ENCODE data around the gene LCN10. TPM values are rescaled to one million over a fixed set of nuclear protein-coding genes. Genes with fewer than 3 reads are reported as not detected.
"Not testable (repeated sequence)": the region's sequence is repeated elsewhere in the genome, so short reads cannot be mapped to it uniquely, and the experiment has no call there.

The LCN10 gene
- total RNA-seq, 2 donors from 2014 or later: 0.89 to 1.6 TPM

GRCh38 chr9:136707011-136707410, 35.7 kb downstream of the LCN10 start:
- DNase-seq (ENCODE audit: low spot score in 2 of 2) (no peak), ATAC-seq (no peak)
- Mint-ChIP-seq H3K27ac (no peak overlapping the region), H3K9me3 (no peaks in the 10 kb centered on the region), H3K36me3 (no peaks in the 10 kb centered on the region)

DNA sequence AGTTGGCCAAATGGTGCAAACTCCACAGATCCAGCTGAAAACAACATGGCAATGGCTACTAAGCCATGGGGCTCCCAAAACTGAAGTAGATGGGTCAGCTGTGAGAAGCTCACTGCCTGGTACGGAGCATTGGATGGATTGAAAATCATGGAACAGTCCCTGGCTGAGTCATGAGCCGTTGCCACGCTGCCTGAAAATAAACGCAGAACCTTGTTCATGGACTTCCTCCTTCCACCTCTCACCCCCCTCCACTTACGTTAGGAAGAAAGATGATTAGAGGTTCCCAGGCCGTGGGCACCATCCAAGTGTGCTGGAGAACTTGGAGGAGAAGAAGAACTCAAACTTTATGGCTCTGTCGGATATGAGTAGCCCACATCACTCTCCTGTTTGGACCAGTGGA, 37.2 kb downstream of the LCN10 start:
- no peaks in the 10 kb centered on the region for H3K36me3 Mint-ChIP-seq
- no peak for ATAC-seq
- H3K27ac Mint-ChIP-seq: no peak overlapping the region
- H3K9me3 Mint-ChIP-seq: no peaks in the 10 kb centered on the region
- no peak for DNase-seq (ENCODE audit: low spot score in 2 of 2)

DNA sequence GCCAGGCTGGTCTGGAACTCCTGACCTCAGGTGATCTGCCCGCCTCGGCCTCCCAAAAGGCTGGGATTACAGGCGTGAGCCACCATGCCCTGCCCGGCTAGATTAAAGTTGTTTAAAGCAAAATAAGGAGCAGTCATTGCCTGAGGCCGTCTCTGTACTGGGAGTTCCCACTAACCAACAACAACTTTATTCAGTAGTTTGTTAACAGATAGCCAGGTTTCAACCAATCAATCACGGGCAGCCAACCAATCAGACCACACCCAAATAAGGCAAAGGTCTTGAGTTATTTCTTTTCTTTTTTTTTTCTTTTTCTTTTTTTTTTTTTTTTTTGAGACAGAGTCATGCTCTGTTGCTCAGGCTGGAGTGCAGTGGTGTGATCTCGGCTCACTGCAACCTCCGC, 38.0 kb downstream of the LCN10 start:
- not testable (repeated sequence) for DNase-seq (ENCODE audit: low spot score in 2 of 2); H3K9me3 Mint-ChIP-seq; ATAC-seq; H3K36me3 Mint-ChIP-seq; H3K27ac Mint-ChIP-seq

GRCh38 chr9:136703276-136703860, 39.4 kb downstream of the LCN10 start:
- Mint-ChIP-seq H3K36me3 (no peaks in the 10 kb centered on the region), H3K9me3 (no peaks in the 10 kb centered on the region), H3K27ac (no peak overlapping the region)
- no peak for DNase-seq (ENCODE audit: low spot score in 2 of 2)
- ATAC-seq: no peak

DNA sequence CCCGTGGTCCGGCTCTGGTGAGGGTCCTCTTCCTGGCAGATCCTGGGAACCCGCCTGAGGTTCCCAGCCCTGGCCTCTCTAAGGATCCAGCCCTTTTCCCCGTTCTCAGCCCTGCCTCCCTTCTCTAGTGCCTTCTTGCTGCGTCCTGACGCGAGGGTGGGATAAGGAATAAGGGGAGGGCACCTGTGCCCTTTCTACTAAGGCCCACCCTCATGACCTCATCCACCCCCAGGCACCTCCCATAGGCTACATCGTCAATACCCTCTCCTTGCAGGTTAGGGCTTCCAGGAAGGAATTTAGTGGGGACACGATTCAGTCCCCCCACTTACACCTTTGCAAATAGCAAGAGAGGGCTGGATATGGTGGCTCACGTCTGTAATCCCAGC, 41.1 kb downstream of the LCN10 start:
- no peaks in the 10 kb centered on the region for H3K9me3 Mint-ChIP-seq
- no peaks in the 10 kb centered on the region for H3K36me3 Mint-ChIP-seq
- H3K27ac Mint-ChIP-seq: peak overlapping the region in 1 of 2 donors; percentile 87
- ATAC-seq (no peak), DNase-seq (ENCODE audit: low spot score in 2 of 2) (no peak)

- ATAC-seq: peak; percentile 95 to 96
- no peaks in the 10 kb centered on the region for H3K9me3 Mint-ChIP-seq
- H3K36me3 Mint-ChIP-seq: no peaks in the 10 kb centered on the region
- H3K27ac Mint-ChIP-seq: peak overlapping the region; percentile 84 to 87
- DNase-seq (ENCODE audit: low spot score in 2 of 2): peak; percentile 71 to 75
These were observed 41.6 kb downstream of the LCN10 start for GRCh38 chr9:136700959-136701667.

DNA sequence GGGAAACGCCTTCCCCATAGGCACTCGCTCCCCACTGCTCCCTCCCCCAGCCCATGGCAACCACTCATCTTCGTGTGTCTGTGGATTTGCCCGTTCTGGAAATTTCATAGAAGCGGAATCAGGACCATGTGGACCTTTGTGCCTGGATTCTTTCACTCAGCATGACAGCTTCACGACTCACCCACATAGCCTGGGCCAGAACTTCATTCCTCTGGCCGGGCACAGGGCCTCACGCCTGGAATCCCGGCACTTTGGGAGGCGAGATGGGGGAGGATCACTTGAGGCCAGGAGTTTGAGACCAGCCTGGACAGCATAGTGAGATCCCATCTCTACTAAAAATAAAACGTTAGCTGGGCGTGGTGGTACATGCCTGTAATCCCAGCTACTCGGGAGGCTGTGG, 42.4 kb downstream of the LCN10 start:
- no peak for ATAC-seq
- Mint-ChIP-seq H3K27ac (no peak overlapping the region), H3K9me3 (no peaks in the 10 kb centered on the region), H3K36me3 (no peaks in the 10 kb centered on the region)
- DNase-seq (ENCODE audit: low spot score in 2 of 2): no peak

- DNase-seq (ENCODE audit: low spot score in 2 of 2): no peak
- Mint-ChIP-seq H3K36me3 (no peaks in the 10 kb centered on the region), H3K27ac (no peak overlapping the region), H3K9me3 (no peaks in the 10 kb centered on the region)
- ATAC-seq: no peak
These were observed 44.0 kb downstream of the LCN10 start for GRCh38 chr9:136698635-136699246.

- ATAC-seq: no peak
- no peak overlapping the region for H3K27ac Mint-ChIP-seq
- H3K36me3 Mint-ChIP-seq: no peaks in the 10 kb centered on the region
- DNase-seq (ENCODE audit: low spot score in 2 of 2): no peak
- H3K9me3 Mint-ChIP-seq: no peaks in the 10 kb centered on the region
These were observed 44.8 kb downstream of the LCN10 start for GRCh38 chr9:136697821-136698526.

GRCh38 chr9:136697146-136697820, 45.5 kb downstream of the LCN10 start:
- no peaks in the 10 kb centered on the region for H3K9me3 Mint-ChIP-seq
- ATAC-seq (no peak), DNase-seq (ENCODE audit: low spot score in 2 of 2) (no peak)
- H3K36me3 Mint-ChIP-seq: no peaks in the 10 kb centered on the region
- no peak overlapping the region for H3K27ac Mint-ChIP-seq

GRCh38 chr9:136696502-136696901, 46.2 kb downstream of the LCN10 start:
- Mint-ChIP-seq H3K9me3 (no peaks in the 10 kb centered on the region), H3K36me3 (no peaks in the 10 kb centered on the region), H3K27ac (no peak overlapping the region)
- ATAC-seq (no peak), DNase-seq (ENCODE audit: low spot score in 2 of 2) (no peak)

DNA sequence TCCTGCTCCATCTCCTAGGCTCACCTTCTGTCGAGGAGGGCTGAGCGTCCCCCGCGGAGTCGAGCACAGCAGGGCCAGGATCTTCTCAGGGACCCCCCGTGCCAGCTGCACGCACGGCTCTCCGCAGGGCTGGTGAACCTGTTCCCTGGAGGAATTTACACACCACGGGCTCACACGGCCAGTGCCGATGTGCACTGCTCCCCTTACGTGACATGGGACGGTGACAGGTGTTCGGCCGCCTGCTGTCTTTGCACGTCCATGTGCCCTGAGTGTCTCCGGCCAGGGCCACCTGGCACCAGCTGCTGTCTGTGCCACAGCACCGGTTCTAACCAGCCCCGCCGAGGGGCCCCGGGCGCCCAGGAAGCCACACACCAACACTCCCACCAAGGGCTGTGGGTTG, 46.8 kb downstream of the LCN10 start:
- H3K36me3 Mint-ChIP-seq: no peaks in the 10 kb centered on the region

GRCh38 chr9:136695435-136695895, 47.3 kb downstream of the LCN10 start:
- no peak for DNase-seq (ENCODE audit: low spot score in 2 of 2)
- Mint-ChIP-seq H3K36me3 (no peaks in the 10 kb centered on the region), H3K27ac (no peak overlapping the region), H3K9me3 (no peaks in the 10 kb centered on the region)
- no peak for ATAC-seq

More for the DNA sequence above, 46.8 kb downstream of the LCN10 start:
- DNase-seq (ENCODE audit: low spot score in 2 of 2) (no peak), ATAC-seq (no peak)
- H3K9me3 Mint-ChIP-seq: no peaks in the 10 kb centered on the region
- H3K27ac Mint-ChIP-seq: no peak overlapping the region

GRCh38 chr9:136694872-136695247, 47.9 kb downstream of the LCN10 start:
- DNase-seq (ENCODE audit: low spot score in 2 of 2) (no peak), ATAC-seq (no peak)
- Mint-ChIP-seq H3K27ac (no peak overlapping the region), H3K9me3 (no peaks in the 10 kb centered on the region), H3K36me3 (no peaks in the 10 kb centered on the region)

- DNase-seq (ENCODE audit: low spot score in 2 of 2) (peak in 1 of 2 donors; percentile 59), ATAC-seq (peak; percentile 77 to 82)
- no peak overlapping the region for H3K27ac Mint-ChIP-seq
These were observed 48.4 kb downstream of the LCN10 start for GRCh38 chr9:136694163-136694871.

GRCh38 chr9:136693490-136694162, 49.1 kb downstream of the LCN10 start:
- no peaks in the 10 kb centered on the region for H3K9me3 Mint-ChIP-seq
- H3K27ac Mint-ChIP-seq: no peak overlapping the region
- DNase-seq (ENCODE audit: low spot score in 2 of 2): no peak
- H3K36me3 Mint-ChIP-seq: no peaks in the 10 kb centered on the region
- ATAC-seq: peak; percentile 55 to 68

More at GRCh38 chr9:136694163-136694871, 48.4 kb downstream of the LCN10 start:
- H3K36me3 Mint-ChIP-seq: no peaks in the 10 kb centered on the region
- no peaks in the 10 kb centered on the region for H3K9me3 Mint-ChIP-seq

All from activated naive CD4-positive, alpha-beta T cell treated with anti-CD3 and anti-CD28 coated beads, Interleukin-2, amount 50 U/mL, for 72 hours (primary cell).